ENCODE measurements around the gene AKAP6. TPM values are rescaled to one million over a fixed set of nuclear protein-coding genes. Genes with fewer than 3 reads are reported as not detected.
"Not testable (repeated sequence)": the region's sequence is repeated elsewhere in the genome, so short reads cannot be mapped to it uniquely, and the experiment has no call there.

The AKAP6 gene
- total RNA-seq, 2 experiments from 2014 or later, result 2.0 to 2.4 TPM

DNA sequence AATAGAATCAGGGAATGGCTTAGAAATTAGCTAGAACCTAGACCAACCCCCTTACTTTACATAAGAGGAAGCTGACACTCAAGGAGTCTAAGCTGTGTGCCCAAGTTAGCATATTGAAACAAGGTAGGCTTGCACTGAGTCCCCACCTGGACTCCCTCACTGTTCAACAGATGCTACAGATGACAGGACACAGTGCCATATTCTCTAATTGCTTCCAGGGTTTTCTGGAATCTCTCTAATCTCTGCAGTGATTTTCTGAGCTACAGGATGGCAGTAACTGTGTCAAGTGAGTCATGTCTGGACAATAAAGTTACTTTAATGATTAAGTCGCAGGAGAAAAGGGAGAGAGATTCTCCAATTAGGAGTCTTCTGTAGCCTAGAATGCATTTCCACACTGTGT lies 35.8 kb downstream of the AKAP6 start:
- Mint-ChIP-seq H3K9me3 (no peaks in the 10 kb centered on the region), H3K36me3 (ENCODE audit: low read depth) (no peaks in the 10 kb centered on the region), H3K27me3 (ENCODE audit: low read depth) (no peaks in the 10 kb centered on the region), H3K4me3 (no peak overlapping the region), H3K4me1 (ENCODE audit: low read depth) (no peaks in the 10 kb centered on the region), H3K27ac (no peak overlapping the region)
- DNase-seq, result no peak
- CTCF ChIA-PET, result no interaction called here
- intact Hi-C loops (cut with micrococcal nuclease), result no loop called here

- DNase-seq, result no peak
- H3K36me3 Mint-ChIP-seq (ENCODE audit: low read depth), result no peaks in the 10 kb centered on the region
- H3K4me1 Mint-ChIP-seq (ENCODE audit: low read depth), result peaks cover 9% of the 10 kb centered on the region
- no peaks in the 10 kb centered on the region for H3K9me3 Mint-ChIP-seq
- intact Hi-C loops (cut with micrococcal nuclease), result no loop called here
- no peak overlapping the region for H3K27ac Mint-ChIP-seq
- no peaks in the 10 kb centered on the region for H3K27me3 Mint-ChIP-seq (ENCODE audit: low read depth)
- H3K4me3 Mint-ChIP-seq, result no peak overlapping the region
- CTCF ChIA-PET, result no interaction called here
Measured at GRCh38 chr14:32366256-32366879, 37.3 kb downstream of the AKAP6 start.

DNA sequence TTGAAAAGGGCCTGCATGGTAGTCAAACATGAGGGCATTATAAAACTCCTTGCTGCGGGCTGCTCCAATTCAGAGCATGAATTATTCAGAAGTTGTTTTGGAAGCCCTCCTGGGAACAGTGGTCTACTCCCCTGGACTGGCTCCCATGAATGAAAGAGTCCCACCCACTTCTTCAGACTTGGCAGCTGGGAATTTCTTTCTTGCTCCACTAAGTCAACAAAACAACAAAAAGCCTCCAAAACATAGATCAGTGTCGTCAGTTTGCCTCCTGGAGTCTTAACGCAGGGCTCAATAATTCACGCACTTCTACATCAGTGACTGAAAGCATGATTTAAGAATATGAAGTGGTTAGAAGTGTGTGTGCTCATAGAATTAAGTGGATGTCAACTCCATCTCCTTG lies 37.9 kb downstream of the AKAP6 start:
- Mint-ChIP-seq H3K4me1 (ENCODE audit: low read depth) (peaks cover 9% of the 10 kb centered on the region), H3K27me3 (ENCODE audit: low read depth) (no peaks in the 10 kb centered on the region), H3K9me3 (no peaks in the 10 kb centered on the region), H3K4me3 (no peak overlapping the region), H3K27ac (no peak overlapping the region), H3K36me3 (ENCODE audit: low read depth) (no peaks in the 10 kb centered on the region)
- no peak for DNase-seq
- CTCF ChIA-PET, result interaction anchor here (0.6 kb wide), 1 partner anchor 108 kb away, joined by 3 read pairs; no protein-coding TSS in a partner anchor
- intact Hi-C loops (cut with micrococcal nuclease), result no loop called here

DNA sequence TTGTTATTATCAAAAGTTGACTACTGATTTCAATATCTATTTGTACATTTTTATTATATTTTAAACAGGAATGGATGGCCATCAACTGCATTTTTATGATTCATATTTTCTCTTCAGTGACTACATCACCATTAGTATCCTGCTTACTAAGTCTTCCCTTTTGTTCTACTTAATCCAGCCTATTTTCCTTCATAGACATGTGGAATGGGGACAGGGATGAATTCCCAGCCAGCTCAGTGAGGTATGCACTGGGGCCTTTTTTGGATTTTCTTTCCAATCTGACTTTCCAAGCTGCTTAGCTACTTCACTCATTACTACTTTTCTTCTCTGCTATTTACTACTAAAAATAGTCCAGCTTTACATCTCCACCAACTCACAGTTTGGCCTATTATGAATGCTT lies 38.4 kb downstream of the AKAP6 start:
- CTCF ChIA-PET, result interaction anchor here (0.6 kb wide), 1 partner anchor 108 kb away, joined by 3 read pairs; no protein-coding TSS in a partner anchor
- no peaks in the 10 kb centered on the region for H3K27me3 Mint-ChIP-seq (ENCODE audit: low read depth)
- H3K9me3 Mint-ChIP-seq, result no peaks in the 10 kb centered on the region
- H3K36me3 Mint-ChIP-seq (ENCODE audit: low read depth), result no peaks in the 10 kb centered on the region
- H3K4me3 Mint-ChIP-seq, result no peak overlapping the region
- peaks cover 9% of the 10 kb centered on the region for H3K4me1 Mint-ChIP-seq (ENCODE audit: low read depth)
- H3K27ac Mint-ChIP-seq, result no peak overlapping the region
- no peak for DNase-seq
- intact Hi-C loops (cut with micrococcal nuclease), result no loop called here

- no peak overlapping the region for H3K4me3 Mint-ChIP-seq
- no peaks in the 10 kb centered on the region for H3K36me3 Mint-ChIP-seq (ENCODE audit: low read depth)
- no peaks in the 10 kb centered on the region for H3K9me3 Mint-ChIP-seq
- intact Hi-C loops (cut with micrococcal nuclease), result no loop called here
- no peak for DNase-seq
- peaks cover 9% of the 10 kb centered on the region for H3K4me1 Mint-ChIP-seq (ENCODE audit: low read depth)
- H3K27ac Mint-ChIP-seq, result no peak overlapping the region
- CTCF ChIA-PET, result interaction anchor here (0.7 kb wide), 1 partner anchor 35 kb away, joined by 3 read pairs; no protein-coding TSS in a partner anchor
- H3K27me3 Mint-ChIP-seq (ENCODE audit: low read depth), result no peaks in the 10 kb centered on the region
Measured at GRCh38 chr14:32368107-32368506, 39.0 kb downstream of the AKAP6 start.

DNA sequence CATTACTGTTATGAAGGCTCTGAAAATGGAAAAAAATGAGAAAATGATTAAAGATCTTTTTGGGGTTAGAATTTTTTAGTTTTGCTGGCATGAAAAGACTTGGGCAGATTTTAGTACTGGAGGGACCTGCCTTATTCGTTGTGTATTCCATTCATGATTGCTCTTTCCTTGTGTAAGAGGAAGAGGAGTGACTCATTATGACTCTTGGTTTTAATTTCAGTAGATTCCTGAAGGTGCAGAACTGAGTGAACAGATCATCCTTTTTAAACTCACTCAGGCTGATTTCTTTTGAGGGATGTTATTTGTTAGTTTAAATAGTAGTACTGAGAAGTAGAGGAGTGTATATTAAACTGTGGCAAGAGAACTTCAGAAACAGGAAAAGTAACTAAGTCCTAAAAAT lies 41.6 kb downstream of the AKAP6 start:
- Mint-ChIP-seq H3K36me3 (ENCODE audit: low read depth) (no peaks in the 10 kb centered on the region), H3K27me3 (ENCODE audit: low read depth) (no peaks in the 10 kb centered on the region), H3K4me3 (no peak overlapping the region), H3K9me3 (no peaks in the 10 kb centered on the region), H3K27ac (no peak overlapping the region), H3K4me1 (ENCODE audit: low read depth) (peaks cover 9% of the 10 kb centered on the region)
- CTCF ChIA-PET, result interaction anchor here (1.5 kb wide), 1 partner anchor 9 kb away, joined by 4 read pairs; no protein-coding TSS in a partner anchor
- intact Hi-C loops (cut with micrococcal nuclease), result no loop called here
- no peak for DNase-seq

- CTCF ChIA-PET, result interaction anchor here (0.7 kb wide), 1 partner anchor 666 kb away, joined by 3 read pairs; no protein-coding TSS in a partner anchor
- no peak overlapping the region for H3K4me3 Mint-ChIP-seq
- intact Hi-C loops (cut with micrococcal nuclease), result no loop called here
- no peaks in the 10 kb centered on the region for H3K27me3 Mint-ChIP-seq (ENCODE audit: low read depth)
- H3K9me3 Mint-ChIP-seq, result no peaks in the 10 kb centered on the region
- DNase-seq, result no peak
- no peak overlapping the region for H3K27ac Mint-ChIP-seq
- H3K4me1 Mint-ChIP-seq (ENCODE audit: low read depth), result peaks cover 9% of the 10 kb centered on the region
- no peaks in the 10 kb centered on the region for H3K36me3 Mint-ChIP-seq (ENCODE audit: low read depth)
Measured at GRCh38 chr14:32372154-32372553, 43.1 kb downstream of the AKAP6 start.

DNA sequence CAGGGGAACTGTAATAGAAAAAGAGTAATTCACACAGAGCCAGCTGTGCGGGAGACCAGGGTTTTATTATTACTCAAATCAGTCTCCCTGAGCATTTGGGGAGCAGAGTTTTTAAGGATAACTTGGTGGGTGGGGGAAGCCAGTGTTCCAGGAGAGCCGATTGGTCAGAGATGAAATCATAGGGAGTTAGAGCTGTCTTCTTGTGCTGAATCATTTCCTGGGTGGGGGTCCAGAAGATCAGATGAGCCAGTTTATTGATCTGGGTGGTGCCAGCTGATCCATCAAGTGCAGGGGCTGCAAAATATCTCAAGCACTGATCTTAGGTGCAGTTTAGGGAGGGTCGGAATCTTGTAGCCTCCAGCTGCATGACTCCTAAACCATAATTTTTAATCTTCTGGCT lies 44.1 kb downstream of the AKAP6 start:
- H3K4me1 Mint-ChIP-seq (ENCODE audit: low read depth); intact Hi-C loops (cut with micrococcal nuclease); H3K27me3 Mint-ChIP-seq (ENCODE audit: low read depth); H3K27ac Mint-ChIP-seq; H3K9me3 Mint-ChIP-seq; CTCF ChIA-PET; H3K4me3 Mint-ChIP-seq; H3K36me3 Mint-ChIP-seq (ENCODE audit: low read depth); DNase-seq: not testable (repeated sequence)

- Mint-ChIP-seq H3K36me3 (ENCODE audit: low read depth) (no peaks in the 10 kb centered on the region), H3K27ac (no peak overlapping the region), H3K9me3 (no peaks in the 10 kb centered on the region), H3K27me3 (ENCODE audit: low read depth) (no peaks in the 10 kb centered on the region), H3K4me1 (ENCODE audit: low read depth) (peaks cover 9% of the 10 kb centered on the region), H3K4me3 (no peak overlapping the region)
- no peak for DNase-seq
- CTCF ChIA-PET, result no interaction called here
- intact Hi-C loops (cut with micrococcal nuclease), result no loop called here
Measured at GRCh38 chr14:32374155-32374554, 45.1 kb downstream of the AKAP6 start.

DNA sequence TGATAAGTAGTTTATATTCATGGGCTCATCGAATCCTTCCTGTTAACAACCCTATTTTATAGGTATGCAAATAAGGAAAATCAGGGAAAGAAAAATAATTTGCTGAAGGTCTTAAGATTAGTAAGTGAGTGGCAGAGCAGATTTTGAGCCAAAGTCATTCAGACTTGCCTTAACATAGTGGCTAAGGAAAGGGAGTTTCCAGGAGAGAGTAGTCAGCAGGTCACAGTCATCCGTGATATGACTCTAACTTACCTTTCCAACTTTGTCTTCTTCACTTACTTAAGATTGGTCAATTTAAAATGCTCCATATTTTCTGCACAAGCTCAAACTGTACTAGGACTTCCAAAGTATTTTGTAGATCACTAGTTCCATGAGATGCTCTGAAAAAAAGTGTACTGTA lies 46.6 kb downstream of the AKAP6 start:
- Mint-ChIP-seq H3K36me3 (ENCODE audit: low read depth) (no peaks in the 10 kb centered on the region), H3K4me1 (ENCODE audit: low read depth) (peaks cover 12% of the 10 kb centered on the region), H3K9me3 (no peaks in the 10 kb centered on the region), H3K4me3 (no peak overlapping the region), H3K27me3 (ENCODE audit: low read depth) (no peaks in the 10 kb centered on the region), H3K27ac (no peak overlapping the region)
- no peak for DNase-seq
- intact Hi-C loops (cut with micrococcal nuclease), result no loop called here
- CTCF ChIA-PET, result no interaction called here

GRCh38 chr14:32377046-32377646 lies 48.0 kb downstream of the AKAP6 start:
- Mint-ChIP-seq H3K36me3 (ENCODE audit: low read depth) (no peaks in the 10 kb centered on the region), H3K9me3 (no peaks in the 10 kb centered on the region), H3K4me1 (ENCODE audit: low read depth) (peaks cover 16% of the 10 kb centered on the region), H3K4me3 (no peak overlapping the region), H3K27ac (no peak overlapping the region), H3K27me3 (ENCODE audit: low read depth) (no peaks in the 10 kb centered on the region)
- CTCF ChIA-PET, result no interaction called here
- DNase-seq, result no peak
- intact Hi-C loops (cut with micrococcal nuclease), result no loop called here

- Mint-ChIP-seq H3K27me3 (ENCODE audit: low read depth) (no peaks in the 10 kb centered on the region), H3K4me3 (no peak overlapping the region), H3K9me3 (no peaks in the 10 kb centered on the region), H3K4me1 (ENCODE audit: low read depth) (peaks cover 19% of the 10 kb centered on the region), H3K27ac (no peak overlapping the region), H3K36me3 (ENCODE audit: low read depth) (no peaks in the 10 kb centered on the region)
- no peak for DNase-seq
- intact Hi-C loops (cut with micrococcal nuclease), result no loop called here
- CTCF ChIA-PET, result no interaction called here
Measured at GRCh38 chr14:32378284-32378683, 49.2 kb downstream of the AKAP6 start.

- H3K4me1 Mint-ChIP-seq (ENCODE audit: low read depth), result peaks cover 19% of the 10 kb centered on the region
- H3K9me3 Mint-ChIP-seq, result no peaks in the 10 kb centered on the region
- CTCF ChIA-PET, result interaction anchor here (1.2 kb wide), 1 partner anchor 9 kb away, joined by 4 read pairs; no protein-coding TSS in a partner anchor
- H3K36me3 Mint-ChIP-seq (ENCODE audit: low read depth), result no peaks in the 10 kb centered on the region
- H3K27me3 Mint-ChIP-seq (ENCODE audit: low read depth), result no peaks in the 10 kb centered on the region
- H3K4me3 Mint-ChIP-seq, result no peak overlapping the region
- H3K27ac Mint-ChIP-seq, result no peak overlapping the region
- no peak for DNase-seq
- intact Hi-C loops (cut with micrococcal nuclease), result no loop called here
Measured at GRCh38 chr14:32379447-32379846, 50.3 kb downstream of the AKAP6 start.
